ENCODE data around the gene SGSH.

The SGSH gene

DNA sequence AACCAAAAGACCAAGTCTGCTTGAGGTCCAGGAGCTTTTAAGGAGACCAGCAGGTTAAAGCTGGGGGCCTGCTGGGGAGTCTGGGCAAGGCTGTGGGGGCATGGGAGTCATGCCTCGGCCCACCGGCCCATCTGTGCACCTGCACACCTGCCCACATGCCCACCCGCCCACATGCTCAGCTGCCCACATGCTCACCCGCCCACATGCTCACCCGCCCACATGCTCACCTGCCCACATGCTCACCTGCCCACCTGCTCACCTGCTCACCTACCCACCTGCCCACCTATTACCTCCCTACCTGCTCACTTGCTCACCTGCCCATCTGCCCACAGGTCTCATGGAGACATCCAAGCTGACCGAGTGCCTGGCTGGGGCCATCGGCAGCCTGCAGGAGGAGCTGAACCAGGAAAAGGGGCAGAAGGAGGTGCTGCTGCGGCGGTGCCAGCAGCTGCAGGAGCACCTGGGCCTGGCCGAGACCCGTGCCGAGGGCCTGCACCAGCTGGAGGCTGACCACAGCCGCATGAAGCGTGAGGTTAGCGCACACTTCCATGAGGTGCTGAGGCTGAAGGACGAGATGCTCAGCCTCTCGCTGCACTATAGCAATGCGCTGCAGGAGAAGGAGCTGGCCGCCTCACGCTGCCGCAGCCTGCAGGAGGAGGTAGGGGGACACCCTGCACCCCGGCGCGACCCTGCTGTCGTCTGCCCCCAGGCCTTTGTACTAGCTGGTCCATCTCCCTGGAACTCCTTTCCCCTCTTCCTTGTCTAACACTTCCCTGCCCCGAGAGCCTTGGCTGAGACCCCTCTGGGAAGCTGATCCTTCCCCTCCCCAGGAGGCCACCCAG, 36.3 kb downstream of the SGSH start:
- ATAC-seq: no peak; the same call in 2 of the 3 replicates
- TF ChIP-seq PPARA (CRISPR knock-in tag; IDR thresholded peaks at IDR 0.05; ENCODE audit: borderline replicate concordance) (no peak), ISL1 (CRISPR knock-in tag; IDR thresholded peaks at IDR 0.05) (no peak), TCF4 (CRISPR knock-in tag; IDR thresholded peaks at IDR 0.05; ENCODE audit: borderline replicate concordance) (no peak), ZNF8 (CRISPR knock-in tag; IDR thresholded peaks at IDR 0.05) (no peak), ZFP30 (CRISPR knock-in tag; IDR thresholded peaks at IDR 0.05) (no peak), OSR1 (CRISPR knock-in tag; IDR thresholded peaks at IDR 0.05) (no peak), ESRRG (CRISPR knock-in tag; IDR thresholded peaks at IDR 0.05) (no peak)
- TF ChIP-seq, protein P1, sequence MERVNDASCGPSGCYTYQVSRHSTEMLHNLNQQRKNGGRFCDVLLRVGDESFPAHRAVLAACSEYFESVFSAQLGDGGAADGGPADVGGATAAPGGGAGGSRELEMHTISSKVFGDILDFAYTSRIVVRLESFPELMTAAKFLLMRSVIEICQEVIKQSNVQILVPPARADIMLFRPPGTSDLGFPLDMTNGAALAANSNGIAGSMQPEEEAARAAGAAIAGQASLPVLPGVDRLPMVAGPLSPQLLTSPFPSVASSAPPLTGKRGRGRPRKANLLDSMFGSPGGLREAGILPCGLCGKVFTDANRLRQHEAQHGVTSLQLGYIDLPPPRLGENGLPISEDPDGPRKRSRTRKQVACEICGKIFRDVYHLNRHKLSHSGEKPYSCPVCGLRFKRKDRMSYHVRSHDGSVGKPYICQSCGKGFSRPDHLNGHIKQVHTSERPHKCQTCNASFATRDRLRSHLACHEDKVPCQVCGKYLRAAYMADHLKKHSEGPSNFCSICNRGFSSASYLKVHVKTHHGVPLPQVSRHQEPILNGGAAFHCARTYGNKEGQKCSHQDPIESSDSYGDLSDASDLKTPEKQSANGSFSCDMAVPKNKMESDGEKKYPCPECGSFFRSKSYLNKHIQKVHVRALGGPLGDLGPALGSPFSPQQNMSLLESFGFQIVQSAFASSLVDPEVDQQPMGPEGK (CRISPR knock-in tag; IDR thresholded peaks at IDR 0.05; ENCODE audit: borderline replicate concordance): no peak
- TF ChIP-seq, protein P2, sequence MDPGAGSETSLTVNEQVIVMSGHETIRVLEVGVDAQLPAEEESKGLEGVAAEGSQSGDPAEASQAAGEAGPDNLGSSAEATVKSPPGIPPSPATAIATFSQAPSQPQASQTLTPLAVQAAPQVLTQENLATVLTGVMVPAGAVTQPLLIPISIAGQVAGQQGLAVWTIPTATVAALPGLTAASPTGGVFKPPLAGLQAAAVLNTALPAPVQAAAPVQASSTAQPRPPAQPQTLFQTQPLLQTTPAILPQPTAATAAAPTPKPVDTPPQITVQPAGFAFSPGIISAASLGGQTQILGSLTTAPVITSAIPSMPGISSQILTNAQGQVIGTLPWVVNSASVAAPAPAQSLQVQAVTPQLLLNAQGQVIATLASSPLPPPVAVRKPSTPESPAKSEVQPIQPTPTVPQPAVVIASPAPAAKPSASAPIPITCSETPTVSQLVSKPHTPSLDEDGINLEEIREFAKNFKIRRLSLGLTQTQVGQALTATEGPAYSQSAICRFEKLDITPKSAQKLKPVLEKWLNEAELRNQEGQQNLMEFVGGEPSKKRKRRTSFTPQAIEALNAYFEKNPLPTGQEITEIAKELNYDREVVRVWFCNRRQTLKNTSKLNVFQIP (CRISPR knock-in tag; IDR thresholded peaks at IDR 0.05; ENCODE audit: borderline replicate concordance, low read depth): no peak
- TF ChIP-seq, protein P3, sequence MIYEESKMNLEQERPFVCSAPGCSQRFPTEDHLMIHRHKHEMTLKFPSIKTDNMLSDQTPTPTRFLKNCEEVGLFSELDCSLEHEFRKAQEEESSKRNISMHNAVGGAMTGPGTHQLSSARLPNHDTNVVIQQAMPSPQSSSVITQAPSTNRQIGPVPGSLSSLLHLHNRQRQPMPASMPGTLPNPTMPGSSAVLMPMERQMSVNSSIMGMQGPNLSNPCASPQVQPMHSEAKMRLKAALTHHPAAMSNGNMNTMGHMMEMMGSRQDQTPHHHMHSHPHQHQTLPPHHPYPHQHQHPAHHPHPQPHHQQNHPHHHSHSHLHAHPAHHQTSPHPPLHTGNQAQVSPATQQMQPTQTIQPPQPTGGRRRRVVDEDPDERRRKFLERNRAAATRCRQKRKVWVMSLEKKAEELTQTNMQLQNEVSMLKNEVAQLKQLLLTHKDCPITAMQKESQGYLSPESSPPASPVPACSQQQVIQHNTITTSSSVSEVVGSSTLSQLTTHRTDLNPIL (CRISPR knock-in tag; IDR thresholded peaks at IDR 0.05; ENCODE audit: low read depth): no peak

DNA sequence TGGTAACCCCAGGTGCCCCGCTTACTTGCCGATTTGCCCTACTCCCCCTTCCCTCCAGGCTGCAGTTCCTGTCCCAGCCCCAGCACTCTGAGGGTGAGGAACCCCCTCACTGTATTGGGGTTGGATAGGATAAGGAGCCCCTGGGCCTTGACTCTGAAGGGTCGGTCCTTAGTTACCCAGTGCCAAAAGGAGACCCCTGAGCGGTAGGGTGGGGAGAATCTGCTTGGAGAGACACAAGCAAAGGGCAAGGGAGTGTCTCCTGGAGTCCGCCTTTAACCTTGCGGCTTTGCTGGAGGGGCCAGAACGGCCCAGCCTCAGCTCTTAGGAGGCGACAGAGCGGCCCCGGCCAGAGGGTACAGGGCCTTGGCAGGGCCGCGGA, 37.3 kb downstream of the SGSH start:
- TF ChIP-seq TCF4 (CRISPR knock-in tag; IDR thresholded peaks at IDR 0.05; ENCODE audit: borderline replicate concordance): no peak
- ATAC-seq: no peak; the same call in 2 of the 3 replicates

DNA sequence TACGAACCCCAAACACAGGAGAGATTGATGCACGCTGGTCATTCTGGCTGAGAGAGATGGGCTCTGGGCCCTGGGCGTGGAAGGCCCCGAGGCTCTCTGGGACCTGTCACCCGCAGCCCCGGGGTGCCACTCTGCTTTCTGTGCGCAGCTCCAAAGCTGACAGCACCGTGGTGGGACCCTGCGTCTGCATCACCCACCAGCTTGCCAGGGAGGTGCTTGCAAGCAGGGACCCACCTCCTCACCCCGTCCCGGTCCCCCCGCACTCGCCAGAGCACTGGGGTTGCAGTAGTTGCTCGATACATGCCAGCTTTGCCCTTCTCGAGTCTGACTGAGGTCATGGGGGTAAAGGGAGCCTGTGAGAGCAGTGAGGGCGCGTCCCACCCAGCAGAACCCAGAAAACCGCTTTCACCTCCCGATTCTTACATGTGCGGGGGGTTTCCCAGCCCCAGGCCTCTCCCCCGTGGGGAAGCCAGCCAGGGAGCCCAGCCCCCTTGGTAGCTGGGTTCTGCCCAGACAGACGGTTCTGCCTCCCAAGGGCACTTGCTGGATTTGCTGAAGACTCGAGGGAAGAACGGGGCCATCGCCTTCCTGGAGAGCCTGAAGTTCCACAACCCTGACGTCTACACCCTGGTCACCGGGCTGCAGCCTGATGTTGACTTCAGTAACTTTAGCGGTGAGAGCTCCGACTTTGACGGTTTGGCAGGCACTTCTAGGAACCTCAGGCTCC, 37.9 kb downstream of the SGSH start:
- ATAC-seq: no peak
- TF ChIP-seq TCF4 (CRISPR knock-in tag; IDR thresholded peaks at IDR 0.05; ENCODE audit: borderline replicate concordance) (no peak), ARNTL (CRISPR knock-in tag; IDR thresholded peaks at IDR 0.05; ENCODE audit: borderline replicate concordance, low read depth) (no peak), PPARA (CRISPR knock-in tag; IDR thresholded peaks at IDR 0.05; ENCODE audit: borderline replicate concordance) (no peak), ZC3H10 (CRISPR knock-in tag; IDR thresholded peaks at IDR 0.05) (no peak), ESRRG (CRISPR knock-in tag; IDR thresholded peaks at IDR 0.05) (no peak), SNAI2 (CRISPR knock-in tag; IDR thresholded peaks at IDR 0.05) (no peak), TOX (CRISPR knock-in tag; IDR thresholded peaks at IDR 0.05; ENCODE audit: borderline replicate concordance) (no peak), ZNF8 (CRISPR knock-in tag; IDR thresholded peaks at IDR 0.05) (no peak), CSDC2 (CRISPR knock-in tag; IDR thresholded peaks at IDR 0.05) (no peak), BACH2 (CRISPR knock-in tag; IDR thresholded peaks at IDR 0.05; ENCODE audit: borderline replicate concordance) (no peak), ZFP3 (CRISPR knock-in tag; IDR thresholded peaks at IDR 0.05) (no peak), ISL1 (CRISPR knock-in tag; IDR thresholded peaks at IDR 0.05) (no peak)
- TF ChIP-seq, protein P2 (CRISPR knock-in tag; IDR thresholded peaks at IDR 0.05; ENCODE audit: borderline replicate concordance, low read depth): no peak
- TF ChIP-seq, protein P1 (CRISPR knock-in tag; IDR thresholded peaks at IDR 0.05; ENCODE audit: borderline replicate concordance): no peak
- TF ChIP-seq, protein P4, sequence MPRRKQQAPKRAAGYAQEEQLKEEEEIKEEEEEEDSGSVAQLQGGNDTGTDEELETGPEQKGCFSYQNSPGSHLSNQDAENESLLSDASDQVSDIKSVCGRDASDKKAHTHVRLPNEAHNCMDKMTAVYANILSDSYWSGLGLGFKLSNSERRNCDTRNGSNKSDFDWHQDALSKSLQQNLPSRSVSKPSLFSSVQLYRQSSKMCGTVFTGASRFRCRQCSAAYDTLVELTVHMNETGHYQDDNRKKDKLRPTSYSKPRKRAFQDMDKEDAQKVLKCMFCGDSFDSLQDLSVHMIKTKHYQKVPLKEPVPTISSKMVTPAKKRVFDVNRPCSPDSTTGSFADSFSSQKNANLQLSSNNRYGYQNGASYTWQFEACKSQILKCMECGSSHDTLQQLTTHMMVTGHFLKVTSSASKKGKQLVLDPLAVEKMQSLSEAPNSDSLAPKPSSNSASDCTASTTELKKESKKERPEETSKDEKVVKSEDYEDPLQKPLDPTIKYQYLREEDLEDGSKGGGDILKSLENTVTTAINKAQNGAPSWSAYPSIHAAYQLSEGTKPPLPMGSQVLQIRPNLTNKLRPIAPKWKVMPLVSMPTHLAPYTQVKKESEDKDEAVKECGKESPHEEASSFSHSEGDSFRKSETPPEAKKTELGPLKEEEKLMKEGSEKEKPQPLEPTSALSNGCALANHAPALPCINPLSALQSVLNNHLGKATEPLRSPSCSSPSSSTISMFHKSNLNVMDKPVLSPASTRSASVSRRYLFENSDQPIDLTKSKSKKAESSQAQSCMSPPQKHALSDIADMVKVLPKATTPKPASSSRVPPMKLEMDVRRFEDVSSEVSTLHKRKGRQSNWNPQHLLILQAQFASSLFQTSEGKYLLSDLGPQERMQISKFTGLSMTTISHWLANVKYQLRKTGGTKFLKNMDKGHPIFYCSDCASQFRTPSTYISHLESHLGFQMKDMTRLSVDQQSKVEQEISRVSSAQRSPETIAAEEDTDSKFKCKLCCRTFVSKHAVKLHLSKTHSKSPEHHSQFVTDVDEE (CRISPR knock-in tag; IDR thresholded peaks at IDR 0.05): no peak
- TF ChIP-seq, protein P3 (CRISPR knock-in tag; IDR thresholded peaks at IDR 0.05; ENCODE audit: low read depth): no peak

All from SK-N-SH treated with all-trans-retinoic acid at 6 μM for 48 hours (cell line).